Measurements from ENCODE around the gene SLC13A4.
"Not testable (repeated sequence)": the region's sequence is repeated elsewhere in the genome, so short reads cannot be mapped to it uniquely, and the experiment has no call there.

Gene SLC13A4

GRCh38 chr7:135717693-135718092 is 10.3 kb downstream of the SLC13A4 start:
- DNase-seq, result no peak

- no peak for DNase-seq
These were observed 11.2 kb downstream of the SLC13A4 start for GRCh38 chr7:135716677-135717238.

GRCh38 chr7:135715673-135716072 is 12.3 kb downstream of the SLC13A4 start:
- no peak for DNase-seq

- no peak for DNase-seq
These were observed 12.9 kb downstream of the SLC13A4 start for GRCh38 chr7:135715055-135715522.

GRCh38 chr7:135714534-135715009 is 13.4 kb downstream of the SLC13A4 start:
- DNase-seq, result no peak

- DNase-seq, result no peak
These were observed 14.0 kb downstream of the SLC13A4 start for GRCh38 chr7:135713836-135714470.

- DNase-seq, result no peak
These were observed 15.2 kb downstream of the SLC13A4 start for GRCh38 chr7:135712796-135713195.

- DNase-seq, result no peak
These were observed 15.7 kb downstream of the SLC13A4 start for GRCh38 chr7:135712182-135712782.

- no peak for DNase-seq
These were observed 16.9 kb downstream of the SLC13A4 start for GRCh38 chr7:135711139-135711469.

- DNase-seq, result peak; percentile 4
These were observed 17.4 kb downstream of the SLC13A4 start for GRCh38 chr7:135710417-135711138.

GRCh38 chr7:135709508-135709907 is 18.5 kb downstream of the SLC13A4 start:
- DNase-seq, result no peak

GRCh38 chr7:135708041-135708440 is 19.9 kb downstream of the SLC13A4 start:
- DNase-seq, result no peak

GRCh38 chr7:135707570-135707966 is 20.4 kb downstream of the SLC13A4 start:
- no peak for DNase-seq

- no peak for DNase-seq
These were observed 21.0 kb downstream of the SLC13A4 start for GRCh38 chr7:135706858-135707569.

- DNase-seq, result no peak
These were observed 21.8 kb downstream of the SLC13A4 start for GRCh38 chr7:135706038-135706742.

GRCh38 chr7:135704698-135705097 is 23.3 kb downstream of the SLC13A4 start:
- DNase-seq, result no peak

GRCh38 chr7:135704074-135704473 is 23.9 kb downstream of the SLC13A4 start:
- no peak for DNase-seq

GRCh38 chr7:135697276-135698049 is 30.5 kb downstream of the SLC13A4 start:
- no peak for DNase-seq

- no peak for DNase-seq
These were observed 34.4 kb downstream of the SLC13A4 start for GRCh38 chr7:135693558-135693957.

- DNase-seq, result not testable (repeated sequence)
These were observed 35.4 kb downstream of the SLC13A4 start for GRCh38 chr7:135692606-135693005.

GRCh38 chr7:135692055-135692454 is 35.9 kb downstream of the SLC13A4 start:
- DNase-seq, result no peak

GRCh38 chr7:135690566-135690965 is 37.4 kb downstream of the SLC13A4 start:
- no peak for DNase-seq

Data from activated naive CD4-positive, alpha-beta T cell treated with Interleukin-2 at 50 U/mL for 16 hours (primary cell).